ENCODE results near the gene TMEFF1.
"Not testable (repeated sequence)": the region's sequence is repeated elsewhere in the genome, so short reads cannot be mapped to it uniquely, and the experiment has no call there.

TMEFF1 gene

DNA sequence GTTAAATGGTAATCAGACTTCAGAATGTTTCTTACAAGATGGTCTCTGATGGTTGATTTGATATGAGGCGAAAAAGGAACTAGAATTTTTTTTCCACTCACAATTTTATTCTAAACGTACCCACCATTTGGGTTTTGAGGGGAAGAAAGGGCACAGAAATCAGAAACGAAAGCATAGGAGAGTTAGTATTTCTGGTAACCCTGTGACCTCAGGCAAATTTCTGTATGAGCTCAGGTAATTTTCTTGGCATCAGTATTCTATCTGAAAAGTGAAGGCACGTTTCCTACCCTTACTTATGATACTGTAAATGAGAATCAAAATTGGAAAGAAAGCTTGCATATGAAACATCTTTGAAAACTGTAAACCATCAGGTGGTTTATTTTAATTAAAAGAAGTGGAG, 26.5 kb downstream of the TMEFF1 start:
- DNase-seq: no peak

DNA sequence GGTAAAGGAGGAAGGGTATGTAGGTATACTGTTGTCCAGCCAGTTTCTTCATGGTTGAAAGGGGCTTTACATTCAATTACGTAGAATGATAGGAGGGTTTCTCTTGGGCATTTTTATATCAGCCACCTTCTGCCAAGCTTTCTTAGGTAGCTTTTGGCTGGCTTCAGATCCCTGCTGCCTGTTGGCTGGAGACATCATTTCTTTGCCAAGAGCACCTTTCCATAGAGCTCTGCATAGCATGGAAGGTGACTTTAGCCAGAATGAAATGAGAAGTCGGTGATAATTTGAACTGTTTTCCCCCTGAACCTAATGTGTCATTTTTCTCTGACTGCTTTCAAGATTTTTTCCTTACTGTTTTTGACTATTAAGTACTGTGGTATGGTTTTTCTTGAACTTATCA, 26.9 kb downstream of the TMEFF1 start:
- no peak for DNase-seq

DNA sequence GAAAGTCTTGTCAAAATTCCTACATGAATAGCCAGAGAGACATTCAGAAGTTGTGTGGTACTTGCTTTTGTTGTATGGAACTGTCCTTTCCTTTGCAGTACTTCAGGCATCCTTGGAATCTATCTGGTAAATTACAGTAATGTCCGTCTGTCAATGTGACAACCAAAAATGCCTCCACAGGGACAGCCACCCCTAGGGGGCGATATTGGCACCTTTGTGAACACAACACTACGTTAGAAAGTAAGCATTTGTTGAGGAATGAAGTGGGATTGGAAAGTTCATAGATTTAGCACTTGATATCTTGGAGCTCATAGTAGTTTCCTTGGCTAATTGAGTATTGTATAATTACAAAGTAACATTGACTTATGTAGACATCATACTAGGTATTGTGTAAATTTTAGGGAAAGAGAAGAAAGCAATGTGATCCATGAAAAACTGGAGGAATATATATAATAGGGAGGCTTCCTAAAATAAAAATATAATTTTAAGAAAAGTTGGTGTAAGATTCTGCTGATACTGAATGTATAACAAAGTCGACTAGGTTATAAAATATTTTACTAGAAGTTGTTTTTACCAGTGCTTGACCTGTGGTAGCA, 32.7 kb downstream of the TMEFF1 start:
- no peak for DNase-seq

DNA sequence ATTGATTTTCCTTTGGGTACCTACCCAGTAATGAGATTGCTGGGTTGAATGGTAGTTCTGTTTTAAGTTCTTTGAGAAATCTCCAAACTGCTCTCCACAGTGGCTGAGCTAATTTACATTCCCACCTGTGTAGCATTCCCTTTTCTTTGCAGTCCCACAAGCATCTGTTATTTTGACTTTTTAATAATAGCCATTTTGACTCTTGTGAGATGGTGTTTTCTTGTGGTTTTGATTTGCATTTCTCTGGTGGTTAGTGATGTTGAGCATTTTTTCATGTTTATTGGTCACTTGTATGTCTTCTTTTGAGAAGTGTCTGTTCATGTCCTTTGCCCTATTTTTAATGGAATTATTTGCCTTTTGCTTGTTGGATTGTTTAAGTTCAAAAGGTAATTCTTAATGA, 34.4 kb downstream of the TMEFF1 start:
- DNase-seq: not testable (repeated sequence)

GRCh38 chr9:100511205-100511604, 38.3 kb downstream of the TMEFF1 start:
- no peak for DNase-seq

DNA sequence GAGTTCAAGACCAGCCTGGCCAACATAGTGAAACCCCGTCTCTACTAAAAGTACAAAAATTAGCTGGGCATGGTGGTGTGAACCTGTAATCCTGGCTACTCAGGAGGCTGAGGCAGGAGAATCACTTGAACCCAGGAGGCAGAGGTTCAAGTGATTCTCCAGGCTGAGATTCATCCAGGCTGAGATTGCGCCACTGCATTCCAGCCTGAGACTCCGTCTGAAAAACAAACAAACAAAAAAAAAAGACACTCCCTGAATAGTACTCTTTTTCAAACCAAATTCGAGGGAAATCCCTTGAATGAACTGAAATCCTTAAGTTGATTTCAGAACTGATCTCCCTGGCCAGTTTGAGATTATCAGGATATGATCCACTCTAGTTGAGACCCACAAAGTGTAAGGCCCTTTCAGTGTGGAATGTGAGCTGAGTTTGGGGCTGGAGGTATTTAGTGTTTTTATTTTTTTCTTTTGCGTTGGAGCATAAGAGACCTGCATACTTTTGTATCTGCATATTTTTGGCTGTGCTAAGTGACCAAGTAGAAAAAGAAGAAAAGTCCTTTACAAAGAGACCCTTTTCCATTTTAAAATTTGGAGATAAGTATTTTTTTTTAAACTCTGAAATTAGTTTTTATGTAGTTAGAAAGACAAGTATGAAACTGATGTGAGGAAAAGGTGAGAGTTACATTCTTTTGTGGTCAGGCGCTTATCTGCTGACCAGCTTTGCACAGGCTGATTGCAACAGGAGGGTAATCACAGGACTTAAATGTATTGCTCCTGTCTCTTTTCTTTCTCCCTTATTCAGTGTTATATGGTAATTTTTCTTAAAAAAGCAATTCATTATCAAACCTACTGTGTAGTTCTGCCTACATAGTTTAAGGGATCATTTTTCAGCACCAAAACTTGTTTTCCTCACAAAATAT, 42.9 kb downstream of the TMEFF1 start:
- DNase-seq: no peak

- DNase-seq: no peak
These were observed 48.3 kb downstream of the TMEFF1 start for GRCh38 chr9:100521282-100521681.

DNA sequence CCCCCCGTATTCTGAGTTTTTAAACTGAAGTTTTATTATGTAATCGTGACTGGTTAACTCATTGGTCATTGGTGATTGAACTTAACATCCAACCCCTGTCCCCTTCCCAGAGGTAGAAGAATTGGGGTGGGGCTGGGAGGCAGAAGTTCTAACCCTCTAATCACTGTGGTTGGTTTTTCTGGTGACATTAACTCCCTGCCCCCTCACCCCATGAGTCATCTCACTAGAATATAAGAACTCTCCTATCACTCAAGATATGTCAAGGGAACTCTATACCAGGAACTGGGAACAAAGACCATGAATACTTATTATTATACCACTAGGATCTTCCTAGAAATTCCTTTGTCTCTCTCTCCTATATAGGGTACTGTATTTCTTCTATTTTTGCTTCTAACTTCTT, 52.6 kb downstream of the TMEFF1 start:
- DNase-seq: no peak

GRCh38 chr9:100527180-100527794, 54.3 kb downstream of the TMEFF1 start:
- not testable (repeated sequence) for DNase-seq

DNA sequence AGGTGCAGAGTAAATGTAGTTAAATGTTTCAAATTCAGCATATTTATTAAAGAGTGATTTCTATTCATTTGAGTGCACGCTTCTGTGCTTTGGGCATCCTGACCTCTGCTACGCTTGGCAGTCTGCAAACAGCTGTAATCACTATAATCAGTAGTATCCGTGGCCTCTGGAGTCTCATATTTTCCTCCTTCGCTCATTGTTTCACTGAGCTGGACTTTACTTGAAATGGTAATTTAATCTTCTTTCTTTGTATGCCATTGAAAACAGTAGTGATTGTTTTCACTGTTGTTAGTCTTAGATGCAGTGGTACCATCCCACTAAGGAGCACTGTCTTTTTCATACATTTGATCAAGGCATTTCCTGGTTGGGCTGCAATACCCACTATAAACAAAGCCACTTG, 61.5 kb downstream of the TMEFF1 start:
- no peak for DNase-seq

- DNase-seq: no peak
These were observed 67.4 kb downstream of the TMEFF1 start for GRCh38 chr9:100540327-100540726.

DNA sequence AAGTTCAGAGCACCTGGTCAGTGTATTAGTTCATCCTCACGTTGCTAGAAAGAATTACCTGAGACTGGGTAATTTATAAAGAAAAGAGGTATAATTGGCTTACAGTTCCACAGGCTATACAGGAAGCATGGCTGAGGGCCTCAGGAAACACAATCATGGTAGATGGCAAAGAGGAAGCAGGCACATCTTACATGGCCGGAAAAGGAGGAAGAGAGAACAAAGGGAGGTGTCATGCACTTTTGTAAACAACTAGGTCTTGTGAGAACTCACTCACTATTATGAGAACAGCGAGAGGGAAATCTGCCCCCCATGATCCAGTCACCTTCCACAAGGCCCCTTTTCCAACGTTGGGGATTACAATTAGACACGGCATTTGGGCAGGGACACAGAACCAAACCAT, 76.1 kb downstream of the TMEFF1 start:
- DNase-seq: no peak

DNA sequence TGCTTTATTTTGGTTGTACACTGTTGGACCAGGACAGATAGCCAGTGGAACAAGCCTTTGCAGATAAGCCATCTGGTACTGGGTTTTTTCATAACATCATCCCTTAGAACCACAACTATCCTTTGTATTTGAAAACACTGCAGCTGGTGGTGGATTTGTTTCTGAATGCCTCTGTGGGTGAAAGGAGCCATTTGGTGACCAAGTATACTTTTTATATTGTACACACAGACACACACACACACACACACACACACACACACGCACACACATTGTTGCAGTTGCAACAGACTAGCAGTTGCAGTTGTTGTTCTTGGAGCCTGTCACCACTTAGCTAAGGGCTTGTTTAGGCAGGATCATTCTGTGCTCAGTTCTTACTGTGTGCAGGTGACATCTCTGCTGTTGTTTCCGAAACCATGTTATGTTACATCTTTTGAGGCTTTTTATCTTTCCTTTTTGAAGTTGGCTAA, 82.0 kb downstream of the TMEFF1 start:
- no peak for DNase-seq

DNA sequence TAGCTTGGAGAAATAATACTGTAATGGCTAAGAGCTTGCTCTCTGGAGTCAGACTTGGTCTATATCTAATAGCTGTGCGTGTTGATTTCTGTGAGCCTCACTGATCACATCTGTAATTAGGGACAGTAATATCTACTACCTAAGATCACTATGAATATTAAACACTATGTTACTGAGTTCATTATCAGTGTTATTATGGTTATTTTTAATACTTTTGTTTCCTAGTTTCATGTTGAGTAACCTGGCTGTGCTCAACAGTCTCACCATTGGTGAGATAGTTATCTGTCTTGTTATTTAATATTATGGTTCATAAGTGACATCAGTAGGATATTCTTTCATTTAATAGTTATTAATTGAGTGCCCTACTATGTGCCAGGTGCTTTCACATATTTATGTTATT, 82.5 kb downstream of the TMEFF1 start:
- no peak for DNase-seq

DNA sequence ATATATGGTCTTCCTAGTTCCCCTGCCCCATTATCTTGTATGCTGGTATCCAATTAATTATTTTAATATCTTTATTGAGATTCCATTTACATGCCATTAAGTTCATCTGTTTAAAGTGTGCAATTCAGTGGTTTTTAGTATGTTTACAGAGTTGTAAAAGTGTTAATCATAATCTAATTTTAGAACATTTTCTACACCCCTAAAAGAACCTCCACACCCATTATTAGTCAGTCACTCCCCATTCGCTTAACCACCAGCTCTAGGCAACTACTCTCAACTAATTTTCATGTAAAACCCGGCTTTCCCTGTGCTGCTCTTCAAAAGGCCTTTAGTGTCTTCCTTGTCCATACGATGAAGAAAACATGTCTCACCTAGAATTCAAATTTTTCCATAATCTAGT, 84.1 kb downstream of the TMEFF1 start:
- no peak for DNase-seq

DNA sequence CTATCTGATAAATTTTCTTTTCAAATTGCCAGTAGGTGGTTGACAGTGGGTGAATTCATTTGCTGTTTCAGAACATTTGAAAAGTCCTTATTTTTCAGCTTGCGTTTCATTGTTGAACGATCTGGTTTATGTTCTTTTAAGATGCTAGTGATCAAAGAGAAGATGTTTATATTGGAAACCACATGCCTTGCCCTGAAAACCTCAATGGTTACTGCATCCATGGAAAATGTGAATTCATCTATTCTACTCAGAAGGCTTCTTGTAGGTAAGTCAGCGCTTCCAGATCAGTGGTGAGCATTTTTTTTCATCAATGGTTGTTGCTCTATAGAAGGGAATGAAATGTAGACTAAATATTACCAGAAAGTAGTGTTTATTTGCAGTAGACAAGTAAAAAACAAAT, 88.3 kb downstream of the TMEFF1 start:
- no peak for DNase-seq

DNA sequence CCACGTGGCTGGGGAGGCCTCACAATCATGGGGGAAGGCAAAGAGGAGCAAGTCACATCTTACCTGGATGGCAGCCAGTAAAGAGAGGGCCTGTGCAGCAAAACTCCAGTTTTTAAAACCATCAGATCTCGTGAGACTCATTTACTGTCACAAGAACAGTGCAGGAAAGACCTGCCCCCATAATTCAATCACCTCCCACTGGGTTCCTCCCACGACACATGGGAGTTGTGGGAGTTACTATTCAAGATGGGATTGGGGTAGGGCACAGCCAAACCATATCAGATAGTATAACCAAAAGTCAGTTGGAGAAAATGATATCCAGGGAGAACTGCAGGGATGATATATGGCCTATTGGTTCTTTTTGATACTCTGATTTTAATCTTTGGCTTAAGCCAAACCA, 94.9 kb downstream of the TMEFF1 start:
- DNase-seq: no peak

GRCh38 chr9:100573655-100574260, 100.8 kb downstream of the TMEFF1 start:
- DNase-seq: no peak

DNA sequence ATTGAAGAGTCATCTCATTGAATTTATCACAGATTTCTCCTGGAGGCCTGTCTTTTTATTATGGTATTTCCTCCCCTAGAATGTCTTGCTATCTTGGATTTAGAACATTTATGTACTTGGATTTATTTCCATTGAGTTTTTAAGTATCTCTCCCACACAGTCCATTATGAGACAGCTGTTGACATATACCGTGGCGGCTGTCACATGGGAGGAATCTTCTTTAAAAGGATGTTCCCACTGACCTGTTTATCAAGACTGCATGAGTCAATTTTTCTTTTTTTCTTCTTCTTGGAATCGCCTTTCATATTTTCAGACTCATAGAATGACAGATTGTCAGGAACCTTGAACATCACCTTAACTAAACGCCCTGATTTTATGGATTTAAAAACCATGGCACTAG, 102.1 kb downstream of the TMEFF1 start:
- DNase-seq: no peak

DNA sequence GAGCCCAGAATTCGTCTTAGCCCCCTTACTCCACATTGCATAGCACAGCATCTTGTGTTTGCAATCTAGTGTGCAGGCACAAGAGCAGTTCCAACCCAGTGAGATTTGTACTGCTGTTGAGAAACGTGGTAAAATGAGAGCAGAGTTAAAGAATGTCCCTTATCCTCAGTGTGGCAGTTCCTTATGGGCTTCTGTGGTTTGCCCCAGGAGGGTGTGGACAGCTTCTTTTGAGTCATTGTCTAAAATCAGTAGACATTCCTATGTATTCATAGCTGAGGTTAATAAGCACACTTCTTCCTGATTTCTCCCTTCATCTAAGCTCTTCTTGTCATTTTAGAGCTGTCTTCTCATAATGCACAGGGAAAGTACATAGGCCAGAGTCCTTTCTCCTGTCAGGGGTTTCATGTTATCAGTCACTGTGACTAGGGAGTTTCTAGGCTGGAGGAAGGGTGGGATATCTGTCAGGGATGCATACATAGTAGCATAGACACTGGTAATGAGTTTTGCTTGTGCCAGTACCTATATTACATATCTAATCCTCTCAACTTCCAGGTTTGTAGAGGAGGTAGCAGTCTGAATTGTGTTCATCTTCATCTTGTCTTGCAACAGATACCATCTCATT, 102.9 kb downstream of the TMEFF1 start:
- no peak for DNase-seq

DNA sequence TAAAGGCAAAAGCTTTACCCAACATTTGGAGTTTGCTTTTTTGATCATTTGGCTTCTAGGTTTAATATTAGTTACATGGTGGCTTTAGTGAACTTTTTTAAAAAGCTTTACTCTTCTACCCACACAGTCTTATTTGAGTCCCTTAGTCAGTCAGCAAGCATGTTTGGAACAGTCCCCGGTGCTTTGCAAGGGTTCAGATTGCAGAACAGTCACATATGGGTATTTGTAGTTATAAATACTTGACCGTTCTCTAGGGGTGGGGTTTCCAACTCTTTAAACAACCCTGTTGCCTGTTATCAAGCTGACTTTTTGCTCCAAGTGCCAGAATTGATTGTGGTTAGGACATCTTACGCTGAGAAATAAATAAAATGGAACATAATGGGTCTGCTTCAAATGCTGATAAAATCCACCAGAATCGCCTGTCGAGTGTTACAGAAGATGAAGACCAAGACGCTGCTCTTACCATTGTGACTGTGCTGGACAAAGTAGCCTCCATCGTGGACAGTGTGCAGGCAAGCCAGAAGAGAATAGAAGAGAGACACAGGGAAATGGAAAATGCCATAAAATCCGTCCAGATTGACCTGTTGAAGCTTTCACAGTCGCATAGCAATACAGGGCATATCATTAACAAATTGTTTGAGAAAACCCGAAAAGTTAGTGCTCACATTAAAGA, 105.0 kb downstream of the TMEFF1 start, which contains the start of gene CAVIN4:
Gene CAVIN4, plus strand, starts transcription at position 304 of the 673 bp plus-strand sequence. Its CDS starts 65 bp downstream, at position 369.
- DNase-seq: no peak

DNA sequence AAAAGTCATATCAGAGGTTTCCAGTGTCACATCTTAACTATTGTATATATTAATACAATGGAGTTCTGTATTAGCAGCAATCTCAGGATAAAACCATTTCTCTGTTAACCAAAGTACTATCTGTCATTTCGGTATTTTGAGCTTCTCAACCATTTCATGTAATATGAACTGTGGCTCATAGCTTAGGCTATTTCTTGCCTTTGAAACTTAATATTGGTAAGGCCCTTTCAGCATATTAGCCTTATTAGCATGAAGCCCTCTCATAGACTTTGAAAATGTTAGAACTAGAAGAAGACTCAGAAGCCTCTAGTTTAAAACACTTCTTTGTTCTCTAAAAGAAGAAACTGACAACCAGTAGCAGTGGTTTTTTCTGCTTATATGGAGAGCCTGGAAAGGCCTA, 105.7 kb downstream of the TMEFF1 start:
- DNase-seq: no peak

Data from NCI-H2107 (cell line).